Esophagus muscularis mucosa (tissue), 3 donors: ENCODE measurements around the gene RNF213.
"Not testable (repeated sequence)": the region's sequence is repeated elsewhere in the genome, so short reads cannot be mapped to it uniquely, and the experiment has no call there.

Experiments
- CTCF ChIP-seq, 3 experiments: fragments of 200-600 bp in 2 of 3; fragments of 450-650 bp in 1 of 3; sonication (generic) in 2 of 3; IDR thresholded peaks; one replicate each; pipeline ENCODE4 v1.5.1; 2017 to 2019; ENCODE audit warnings: antibody characterized with exemption in 3 of 3, mild to moderate bottlenecking in 2 of 3, moderate library complexity in 1 of 3
- POLR2A ChIP-seq: fragments of 450-650 bp; IDR thresholded peaks from one replicate; pipeline ENCODE4 v1.6.1; 2017; ENCODE audit warnings: antibody characterized with exemption, moderate library complexity, mild to moderate bottlenecking, low read depth

GRCh38 chr17:80410441-80411087 is 149.9 kb downstream of the RNF213 start:
- TF ChIP-seq CTCF (IDR thresholded peaks at IDR 0.05); POLR2A: not testable (repeated sequence)
